PFSK-1 (cell line): ENCODE measurements around the gene CRADD.

Source experiments
- SIN3A ChIP-seq: IDR thresholded peaks from 2 replicates; pipeline ENCODE4 v1.6.1; 2012; ENCODE audit warnings: mild to moderate bottlenecking, low read length, moderate library complexity, borderline replicate concordance; ENCODE audit not compliant: insufficient read depth
- TF ChIP-seq, protein P1 (sequence below), 2 experiments: IDR thresholded peaks; 2 replicates each; pipeline versions ENCODE4 v1.6.1 to v1.8.0; 2011 to 2012; ENCODE audit warnings: low read depth in 2 of 2, low read length in 2 of 2, control low read depth in 1 of 2, inconsistent platforms in 1 of 2, mild to moderate bottlenecking in 1 of 2, moderate library complexity in 1 of 2; ENCODE audit not compliant: insufficient read depth in 1 of 2

GRCh38 chr12:93749515-93749914 is 72.3 kb downstream of the CRADD start:
- TF ChIP-seq SIN3A, result no peak
- TF ChIP-seq, protein P1, sequence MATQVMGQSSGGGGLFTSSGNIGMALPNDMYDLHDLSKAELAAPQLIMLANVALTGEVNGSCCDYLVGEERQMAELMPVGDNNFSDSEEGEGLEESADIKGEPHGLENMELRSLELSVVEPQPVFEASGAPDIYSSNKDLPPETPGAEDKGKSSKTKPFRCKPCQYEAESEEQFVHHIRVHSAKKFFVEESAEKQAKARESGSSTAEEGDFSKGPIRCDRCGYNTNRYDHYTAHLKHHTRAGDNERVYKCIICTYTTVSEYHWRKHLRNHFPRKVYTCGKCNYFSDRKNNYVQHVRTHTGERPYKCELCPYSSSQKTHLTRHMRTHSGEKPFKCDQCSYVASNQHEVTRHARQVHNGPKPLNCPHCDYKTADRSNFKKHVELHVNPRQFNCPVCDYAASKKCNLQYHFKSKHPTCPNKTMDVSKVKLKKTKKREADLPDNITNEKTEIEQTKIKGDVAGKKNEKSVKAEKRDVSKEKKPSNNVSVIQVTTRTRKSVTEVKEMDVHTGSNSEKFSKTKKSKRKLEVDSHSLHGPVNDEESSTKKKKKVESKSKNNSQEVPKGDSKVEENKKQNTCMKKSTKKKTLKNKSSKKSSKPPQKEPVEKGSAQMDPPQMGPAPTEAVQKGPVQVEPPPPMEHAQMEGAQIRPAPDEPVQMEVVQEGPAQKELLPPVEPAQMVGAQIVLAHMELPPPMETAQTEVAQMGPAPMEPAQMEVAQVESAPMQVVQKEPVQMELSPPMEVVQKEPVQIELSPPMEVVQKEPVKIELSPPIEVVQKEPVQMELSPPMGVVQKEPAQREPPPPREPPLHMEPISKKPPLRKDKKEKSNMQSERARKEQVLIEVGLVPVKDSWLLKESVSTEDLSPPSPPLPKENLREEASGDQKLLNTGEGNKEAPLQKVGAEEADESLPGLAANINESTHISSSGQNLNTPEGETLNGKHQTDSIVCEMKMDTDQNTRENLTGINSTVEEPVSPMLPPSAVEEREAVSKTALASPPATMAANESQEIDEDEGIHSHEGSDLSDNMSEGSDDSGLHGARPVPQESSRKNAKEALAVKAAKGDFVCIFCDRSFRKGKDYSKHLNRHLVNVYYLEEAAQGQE (IDR thresholded peaks at IDR 0.05; ENCODE audit: insufficient read depth in 1 of 2, low read depth in 2 of 2, low read length in 2 of 2), result no peak
